ENCODE measurements around the gene CCDC183.
A peak's percentile ranks its signal among the peaks of the same experiment; 100 is the strongest.
"Not testable (repeated sequence)": the region's sequence is repeated elsewhere in the genome, so short reads cannot be mapped to it uniquely, and the experiment has no call there.

Gene CCDC183

DNA sequence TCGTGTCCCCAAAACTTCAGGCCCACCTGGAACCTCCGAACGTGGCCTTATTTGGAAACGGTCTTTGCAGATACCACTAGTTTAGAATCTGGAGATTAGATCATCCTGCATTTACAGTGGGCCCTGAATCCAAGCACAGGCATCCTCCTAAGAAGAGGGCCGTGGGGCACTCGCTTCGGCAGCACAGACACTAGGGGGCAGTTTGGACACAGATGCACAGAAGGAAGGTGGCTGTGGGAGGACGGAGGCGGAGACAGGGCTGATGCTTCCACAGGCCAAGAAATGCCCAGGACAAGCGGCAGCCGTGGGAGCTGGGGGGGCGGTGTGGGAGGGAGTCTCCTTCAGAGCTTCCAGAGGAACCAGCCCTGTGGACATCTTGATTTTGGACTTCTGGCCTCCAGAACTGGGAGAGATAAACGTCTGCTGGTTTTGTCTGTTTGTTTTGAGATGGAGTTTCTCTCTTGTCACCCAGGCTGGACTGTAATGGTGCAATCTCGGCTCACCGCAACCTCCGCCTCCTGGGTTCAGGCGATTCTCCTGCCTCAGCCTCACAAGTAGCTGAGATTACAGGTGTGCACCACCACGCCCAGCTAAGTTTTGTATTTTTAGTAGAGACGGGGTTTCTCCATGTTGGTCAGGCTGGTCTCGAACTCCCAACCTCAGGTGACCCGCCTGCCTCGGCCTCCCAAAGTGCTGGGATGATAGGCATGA, 35.1 kb upstream of the CCDC183 start:
- not testable (repeated sequence) for DNase-seq

DNA sequence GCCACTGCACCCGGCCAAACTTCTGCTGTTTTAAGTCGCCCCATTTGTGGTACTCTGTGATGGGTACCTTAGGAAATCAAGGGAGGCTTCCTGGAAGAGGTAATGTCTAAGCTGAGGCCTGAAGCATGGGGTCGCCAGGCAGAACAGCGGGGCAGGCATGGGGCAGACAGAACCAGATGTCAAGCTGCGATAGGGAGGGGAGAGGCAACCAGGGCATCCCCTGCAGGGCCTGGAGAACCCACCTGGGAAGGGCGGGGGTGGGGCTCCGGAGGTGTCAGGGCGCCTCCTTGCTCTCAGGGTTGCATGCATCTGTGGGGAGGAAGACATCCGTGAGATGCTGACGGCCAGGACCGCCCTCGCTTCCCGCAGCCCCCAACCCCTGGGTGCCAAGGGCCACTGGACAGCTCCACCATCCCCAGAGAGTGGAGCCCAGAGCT, 34.6 kb upstream of the CCDC183 start:
- no peak for DNase-seq

DNA sequence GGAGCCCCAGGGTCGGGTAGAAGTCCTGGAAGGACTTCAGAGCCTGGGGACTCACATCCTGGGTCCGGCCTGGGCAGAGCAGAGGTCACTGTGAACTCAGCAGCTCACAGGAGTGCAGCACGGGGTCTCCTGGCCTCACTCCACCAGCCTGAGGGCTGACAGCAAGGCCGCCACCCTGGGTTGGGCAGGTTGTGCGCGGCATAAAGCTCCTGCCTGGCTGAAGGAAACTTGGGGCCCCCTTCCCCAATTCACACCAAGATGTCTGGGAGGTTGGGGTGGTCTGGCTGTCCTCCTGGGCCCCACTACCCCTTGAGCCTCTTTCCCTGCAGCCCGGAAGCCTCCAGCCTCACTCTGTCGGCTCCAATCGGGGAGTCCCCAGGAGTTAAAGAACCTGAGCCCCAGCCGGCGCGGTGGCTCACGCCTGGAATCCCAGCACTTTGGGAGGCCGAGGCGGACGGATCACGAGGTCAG, 33.9 kb upstream of the CCDC183 start:
- no peak for DNase-seq

DNA sequence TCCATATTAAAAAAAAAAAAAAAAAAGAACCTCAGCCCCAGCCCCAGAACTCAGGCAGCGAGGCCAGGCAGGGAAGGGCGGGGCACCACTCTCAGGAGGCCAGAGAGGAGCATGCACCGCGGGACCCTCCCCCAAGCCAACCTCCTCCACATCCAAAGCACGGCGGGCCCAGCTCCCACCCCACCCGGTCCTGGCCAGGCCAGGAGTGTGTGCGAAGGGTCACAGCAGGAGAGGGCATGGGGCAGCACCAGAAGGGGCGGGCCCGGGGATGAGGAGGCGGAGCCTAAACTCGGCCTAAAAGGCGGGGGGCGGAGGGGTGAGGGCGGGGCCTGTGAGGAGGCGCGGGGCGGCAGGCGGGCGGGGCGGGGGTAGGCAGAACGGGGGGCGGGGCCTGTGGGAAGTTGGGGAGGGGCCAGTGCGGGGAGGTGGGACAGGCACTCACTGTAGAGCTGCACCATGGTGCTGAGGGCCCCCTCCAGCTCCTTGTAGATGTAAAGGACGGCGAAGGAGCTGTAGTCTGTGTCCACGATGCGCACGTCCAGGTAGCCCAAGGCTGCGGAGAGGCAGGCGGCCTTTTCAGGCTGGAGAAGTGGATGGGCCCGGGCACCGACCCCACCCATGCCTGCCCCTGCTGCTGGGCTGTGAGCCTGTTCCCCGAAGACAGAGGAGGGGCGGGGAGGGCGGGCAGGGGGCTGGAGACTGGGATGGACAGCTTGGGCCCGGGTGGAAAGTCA, 33.1 kb upstream of the CCDC183 start:
- DNase-seq: peak; percentile 43

DNA sequence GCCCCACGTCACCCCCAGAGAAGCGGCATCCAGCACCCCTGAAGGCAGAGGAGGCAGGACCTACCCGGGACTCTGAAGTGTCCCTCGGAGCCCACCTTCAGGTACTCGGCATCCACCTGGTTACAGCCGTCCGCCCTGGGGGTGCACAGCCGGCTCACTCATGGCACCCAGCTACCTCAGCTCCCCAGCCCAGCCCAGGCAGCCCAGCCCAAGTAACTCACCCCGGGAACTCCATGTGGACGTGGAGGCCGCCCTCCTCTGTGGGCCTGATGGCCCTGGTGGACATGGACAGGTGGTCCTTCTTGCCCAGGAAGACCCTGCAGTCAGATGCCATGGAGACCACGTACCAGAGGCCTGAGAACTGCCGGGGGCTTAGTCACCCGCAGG, 32.5 kb upstream of the CCDC183 start:
- DNase-seq: no peak

DNA sequence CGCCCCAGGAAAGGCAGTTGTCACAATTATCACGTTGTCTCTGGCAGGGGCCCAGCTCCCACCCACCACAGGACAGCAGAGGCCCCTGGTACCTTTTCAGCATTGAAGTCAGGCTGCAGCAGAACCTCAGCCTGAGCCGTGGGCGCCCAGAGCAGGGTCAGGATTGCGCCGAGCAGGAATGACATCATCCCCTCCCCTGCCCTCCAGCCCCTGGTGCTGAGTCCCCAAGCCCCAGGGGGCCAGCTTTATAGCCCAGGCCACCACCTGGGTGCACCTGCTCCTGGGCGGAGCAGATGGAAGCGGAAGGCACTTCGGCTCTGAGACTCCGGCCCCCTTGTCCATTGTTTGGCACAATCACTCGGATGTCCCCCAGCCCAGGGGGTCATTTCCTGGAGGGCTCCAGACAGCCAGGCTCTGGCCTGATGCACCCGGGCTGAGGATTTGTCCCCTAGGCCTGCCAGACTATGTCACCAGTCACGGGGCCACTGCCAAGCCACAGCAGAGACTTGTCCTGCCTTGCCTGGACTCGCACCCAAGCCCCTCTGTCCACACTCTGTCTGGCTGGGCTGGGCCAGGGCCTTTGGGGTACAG, 31.7 kb upstream of the CCDC183 start, which contains the start of gene LCN15:
Gene LCN15 (minus strand): TSS at position 218 of the 591 bp plus-strand sequence. CDS start 30 bp downstream, at position 188.
- no peak for DNase-seq

DNA sequence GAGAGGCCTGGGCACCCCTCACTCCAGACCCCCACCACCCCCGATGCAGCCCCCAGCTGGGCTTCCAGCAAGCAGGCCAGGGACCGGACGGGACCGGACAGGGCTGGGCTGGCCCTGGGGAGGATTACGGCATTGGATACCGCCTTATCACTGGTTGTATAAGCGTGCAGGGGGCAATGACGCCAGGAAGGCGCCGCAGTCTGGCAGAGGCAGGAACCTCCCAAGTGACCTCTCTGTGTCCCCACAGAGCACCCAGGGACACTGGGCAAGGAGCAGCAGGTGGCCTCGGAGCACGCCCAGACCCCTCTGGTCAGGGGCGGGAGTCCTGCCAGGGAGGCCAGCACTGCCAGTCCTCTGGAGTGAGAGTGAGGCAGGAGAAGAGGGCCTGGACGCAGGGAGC, 31.1 kb upstream of the CCDC183 start:
- DNase-seq: no peak

DNA sequence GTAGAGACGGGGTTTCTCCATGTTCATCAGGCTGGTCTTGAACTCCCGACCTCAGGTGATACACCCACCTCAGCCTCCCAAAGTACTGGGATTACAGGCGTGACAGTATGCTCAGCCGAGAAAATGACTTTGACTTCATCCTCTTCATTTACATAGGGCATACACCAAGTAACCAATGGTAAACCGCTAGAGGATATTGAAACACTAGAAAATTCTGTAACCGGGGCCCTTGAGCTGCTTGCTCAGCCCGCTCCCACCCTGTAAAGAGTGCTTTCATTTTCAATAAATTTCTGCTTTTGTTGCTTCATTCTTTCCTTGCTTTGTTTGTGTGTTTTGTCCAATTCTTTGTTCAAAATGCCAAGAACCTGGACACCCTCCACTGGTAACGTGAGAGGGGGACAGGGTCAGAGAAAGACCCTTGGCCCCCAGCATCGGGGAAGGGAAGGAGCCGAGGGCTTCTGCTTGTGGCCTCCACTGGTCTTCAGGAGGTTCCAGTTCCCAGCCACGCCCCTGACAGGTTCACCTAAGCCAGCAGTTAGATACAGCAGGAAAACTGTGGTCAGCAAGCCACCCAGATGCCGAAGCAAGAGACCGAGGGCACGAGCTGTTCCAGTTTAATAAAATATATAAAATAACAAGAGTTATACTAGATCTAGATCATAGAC, 30.3 kb upstream of the CCDC183 start:
- not testable (repeated sequence) for DNase-seq

DNA sequence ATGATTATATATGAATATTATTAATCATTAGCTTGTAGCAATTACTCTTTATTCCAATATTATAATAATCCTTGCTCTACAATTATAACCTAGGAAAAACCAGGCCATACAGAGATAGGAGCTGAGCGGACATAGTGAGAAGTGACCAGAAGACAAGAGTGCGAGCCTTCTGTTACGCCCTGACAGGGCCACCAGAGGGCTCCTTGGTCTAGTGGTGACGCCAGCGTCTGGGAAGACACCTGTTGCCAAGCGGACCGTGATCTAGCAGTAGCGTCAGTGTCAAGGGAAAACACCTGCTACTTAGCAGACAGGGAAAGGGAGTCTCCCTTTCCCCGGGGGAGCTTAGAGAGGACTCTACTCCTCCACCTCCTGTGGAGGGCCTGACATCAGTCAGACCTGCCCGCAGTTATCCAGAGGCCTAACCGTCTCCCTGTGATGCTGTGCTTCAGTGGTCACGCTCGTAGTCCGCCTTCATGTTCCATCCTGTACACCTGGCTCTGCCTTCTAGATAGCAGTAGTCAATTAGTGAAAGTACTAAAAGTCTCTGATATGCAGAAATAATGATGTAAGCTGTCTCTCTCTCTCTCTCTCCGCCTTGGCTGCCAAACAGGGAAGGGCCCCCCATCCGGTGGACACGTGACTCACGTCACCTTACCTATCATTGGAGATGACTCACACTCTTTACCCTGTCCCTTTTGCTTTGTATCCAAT, 29.6 kb upstream of the CCDC183 start:
- DNase-seq: peak; percentile 72

DNA sequence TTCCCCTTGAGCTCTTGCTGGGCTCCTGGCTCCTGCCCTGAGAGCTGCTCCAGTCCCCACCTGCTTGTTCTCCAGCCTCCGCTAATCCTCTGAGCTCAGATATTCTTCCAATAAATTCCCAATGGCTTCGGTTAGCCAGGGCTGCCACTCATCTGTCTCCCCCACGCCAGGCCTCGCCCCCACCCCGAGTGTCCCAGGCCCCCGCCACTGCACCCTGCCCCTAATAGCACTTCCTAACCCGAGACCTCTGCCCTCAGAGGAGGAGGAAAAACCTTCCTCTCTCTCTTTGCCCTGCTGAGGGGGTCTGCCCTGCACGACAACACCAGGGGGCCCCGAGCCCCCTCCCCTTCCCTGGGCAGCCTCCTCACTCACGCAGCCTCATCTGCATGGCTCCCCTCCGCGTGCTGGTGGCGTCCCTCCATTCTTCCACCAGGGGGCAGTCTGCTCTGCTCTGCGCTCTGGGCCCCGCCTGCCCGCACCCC, 26.4 kb upstream of the CCDC183 start:
- DNase-seq: peak; percentile 62

DNA sequence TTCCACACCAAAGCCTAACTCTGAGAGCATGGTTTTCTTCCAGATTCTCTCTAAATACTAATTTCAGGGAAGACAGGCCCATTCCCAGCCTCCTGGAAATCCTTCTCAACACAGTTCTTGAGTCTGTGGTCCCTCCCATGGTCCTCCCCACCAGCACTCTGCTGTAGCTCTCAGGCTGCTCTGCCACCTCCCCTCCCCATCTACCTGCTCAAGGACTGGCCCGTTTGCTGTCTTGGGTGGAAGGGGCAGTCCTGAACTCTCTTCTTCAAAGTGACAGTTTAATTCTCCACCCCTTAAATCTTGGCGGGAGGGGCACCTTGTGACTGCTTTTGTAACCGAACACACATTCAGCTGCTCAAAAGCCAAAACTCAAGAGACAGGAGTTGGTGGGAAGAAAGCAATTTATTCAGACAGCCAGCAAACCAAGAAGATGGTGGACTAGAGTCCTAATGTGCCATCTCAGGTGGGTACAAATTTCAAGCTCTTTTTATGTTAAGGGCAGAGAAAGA, 24.2 kb upstream of the CCDC183 start:
- no peak for DNase-seq

DNA sequence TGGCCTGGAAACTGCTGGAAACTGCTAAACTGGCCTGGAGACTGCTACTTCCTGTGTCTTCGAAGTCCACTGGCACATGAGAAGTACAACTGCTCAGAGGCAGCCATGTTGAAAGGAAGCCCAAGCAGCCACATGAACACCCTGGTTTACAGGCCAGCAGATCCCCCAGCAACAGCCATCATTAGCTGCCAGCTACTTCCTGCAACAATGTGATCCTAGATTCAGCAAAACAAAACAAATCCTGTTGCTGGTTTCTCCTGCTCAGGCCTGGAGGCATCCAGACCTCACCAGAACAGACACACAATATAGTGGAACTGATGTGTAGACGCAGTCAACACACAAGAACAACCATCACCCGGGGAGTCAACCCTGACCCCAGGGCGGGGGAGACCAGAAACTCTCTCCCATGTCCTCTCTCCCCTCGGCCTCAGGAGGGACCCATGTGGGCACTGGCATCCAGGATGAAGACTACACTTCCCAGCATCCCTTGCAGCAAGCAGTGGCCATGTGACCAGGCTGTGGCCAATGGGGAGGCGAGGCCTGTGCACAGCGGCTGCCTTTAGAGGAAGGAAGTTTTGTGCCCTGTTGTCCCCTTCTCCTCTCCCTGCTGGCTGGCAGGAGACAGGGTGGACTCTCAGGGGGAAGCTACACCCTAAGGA, 22.6 kb upstream of the CCDC183 start:
- peak; percentile 16 for DNase-seq

DNA sequence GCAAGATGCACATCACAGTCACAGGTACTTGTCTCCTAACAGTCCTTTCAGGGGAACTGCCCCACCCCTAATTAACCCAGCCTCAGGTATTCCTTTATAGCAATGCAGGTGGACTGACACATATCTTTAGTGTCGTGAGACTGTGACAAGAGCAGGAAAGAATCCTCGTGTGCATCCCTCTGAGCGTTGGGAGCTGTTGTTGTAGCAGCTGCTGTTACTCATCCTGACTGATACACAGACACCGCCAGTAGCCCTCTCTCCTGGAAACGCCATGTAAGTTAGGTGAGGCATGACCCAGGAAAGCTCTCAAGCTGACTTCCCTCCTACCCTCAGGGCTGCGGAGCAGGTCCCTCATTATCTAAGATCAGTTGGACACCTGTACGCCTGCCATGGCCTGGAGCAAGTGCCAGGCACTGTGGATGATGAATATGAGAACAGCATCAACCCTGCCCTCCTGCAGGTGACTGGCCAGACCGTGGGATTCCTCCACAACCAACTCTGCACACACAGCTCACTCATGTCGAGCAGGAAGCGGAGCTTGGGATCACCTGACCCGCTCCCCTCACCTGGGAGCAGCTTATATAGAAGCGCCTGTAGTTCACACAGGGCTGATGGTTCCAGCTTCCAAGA, 21.6 kb upstream of the CCDC183 start:
- DNase-seq: no peak

DNA sequence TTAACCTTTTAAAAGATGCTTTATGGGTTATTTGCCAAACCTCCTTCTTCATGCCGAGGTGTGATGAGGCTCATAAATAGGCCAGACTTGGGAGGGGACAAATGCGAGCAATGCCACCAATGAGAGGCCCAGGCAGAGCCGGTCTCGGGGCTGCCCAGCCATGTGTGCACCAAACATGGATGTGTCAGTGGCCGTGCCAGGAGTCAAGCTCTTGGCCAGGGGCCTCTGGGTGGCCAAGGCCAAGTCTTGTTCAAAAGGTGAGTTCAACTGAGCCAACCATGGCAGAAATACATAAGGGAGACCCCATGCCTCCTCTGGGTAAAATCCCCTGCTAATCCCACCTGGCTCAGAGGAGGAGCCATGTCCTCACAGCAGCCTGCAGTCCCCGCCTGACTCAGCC, 20.9 kb upstream of the CCDC183 start:
- DNase-seq: no peak

DNA sequence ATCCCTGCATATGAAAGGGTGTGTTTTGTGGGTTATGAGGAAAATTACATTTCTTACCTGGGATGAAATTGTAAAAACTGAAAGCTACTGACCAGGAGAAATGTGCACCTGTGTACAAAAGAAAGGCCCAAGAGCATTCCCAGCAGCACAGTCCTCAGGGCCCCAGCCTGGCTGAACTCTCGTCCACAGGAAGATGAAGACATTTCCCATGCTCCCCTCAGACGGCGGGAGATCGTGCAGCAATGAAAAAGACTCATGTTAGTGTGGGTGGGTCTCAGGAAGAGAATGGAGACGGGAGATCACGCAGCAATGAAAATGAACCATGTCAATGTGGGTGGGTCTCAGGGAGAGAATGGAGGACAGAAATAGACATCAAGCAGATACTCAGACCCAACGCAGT, 19.2 kb upstream of the CCDC183 start:
- DNase-seq: no peak

DNA sequence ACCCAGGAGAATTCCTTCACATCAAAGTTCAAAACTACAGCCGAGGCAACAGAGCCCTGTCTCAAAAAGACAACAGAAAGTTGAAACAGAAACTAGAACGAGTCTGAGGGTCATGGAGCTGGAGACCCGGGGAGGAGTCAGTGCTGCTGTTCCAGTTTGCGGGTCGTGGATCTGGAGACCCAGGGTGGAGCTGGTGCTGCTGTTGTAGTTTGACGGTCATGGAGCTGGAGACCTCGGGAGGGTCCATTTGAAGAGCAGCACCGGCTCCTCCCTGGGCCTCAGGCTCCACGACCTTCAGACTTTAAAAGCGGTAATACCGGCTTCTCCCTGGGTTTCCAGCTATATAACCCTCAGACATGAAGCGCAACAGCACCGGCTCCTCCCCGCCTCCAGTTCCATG, 18.8 kb upstream of the CCDC183 start:
- no peak for DNase-seq

DNA sequence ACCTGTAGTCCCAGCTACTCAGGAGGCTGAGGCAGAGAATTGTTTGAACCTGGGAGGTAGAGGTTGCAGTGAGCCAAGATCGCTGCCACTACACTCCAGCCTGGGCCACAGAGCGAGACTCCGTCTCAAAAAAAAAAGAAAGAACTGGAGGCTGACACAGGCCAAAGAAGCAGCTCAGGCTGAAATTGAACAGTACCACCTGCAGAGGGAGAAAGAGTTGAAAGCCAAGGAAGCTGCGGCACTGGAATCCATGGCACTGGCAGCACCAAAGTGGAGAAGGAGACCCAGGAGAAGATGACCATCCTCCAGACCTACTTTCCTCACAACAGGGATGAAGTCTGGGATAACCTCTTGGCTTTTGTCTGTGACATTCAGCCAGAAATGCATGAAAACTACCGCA, 16.3 kb upstream of the CCDC183 start:
- no peak for DNase-seq

DNA sequence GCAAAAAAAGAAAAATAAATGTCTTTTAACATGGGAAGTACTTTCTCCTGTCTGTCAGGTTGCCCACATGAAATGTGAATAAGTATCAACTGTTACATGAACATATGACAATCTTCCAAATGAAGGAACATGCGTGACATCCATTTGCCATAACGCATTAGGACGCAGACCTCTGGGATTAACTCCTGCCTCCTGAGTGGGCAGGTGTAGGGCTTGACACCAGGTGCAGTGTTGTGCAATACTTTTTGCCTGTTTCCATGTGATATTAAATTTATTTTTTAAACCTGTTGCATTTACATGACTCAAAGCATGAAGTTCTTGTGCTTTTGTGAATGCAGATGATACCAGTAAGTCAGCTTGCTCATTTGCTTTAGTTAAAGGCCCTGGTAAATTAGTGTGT, 13.7 kb upstream of the CCDC183 start:
- no peak for DNase-seq

DNA sequence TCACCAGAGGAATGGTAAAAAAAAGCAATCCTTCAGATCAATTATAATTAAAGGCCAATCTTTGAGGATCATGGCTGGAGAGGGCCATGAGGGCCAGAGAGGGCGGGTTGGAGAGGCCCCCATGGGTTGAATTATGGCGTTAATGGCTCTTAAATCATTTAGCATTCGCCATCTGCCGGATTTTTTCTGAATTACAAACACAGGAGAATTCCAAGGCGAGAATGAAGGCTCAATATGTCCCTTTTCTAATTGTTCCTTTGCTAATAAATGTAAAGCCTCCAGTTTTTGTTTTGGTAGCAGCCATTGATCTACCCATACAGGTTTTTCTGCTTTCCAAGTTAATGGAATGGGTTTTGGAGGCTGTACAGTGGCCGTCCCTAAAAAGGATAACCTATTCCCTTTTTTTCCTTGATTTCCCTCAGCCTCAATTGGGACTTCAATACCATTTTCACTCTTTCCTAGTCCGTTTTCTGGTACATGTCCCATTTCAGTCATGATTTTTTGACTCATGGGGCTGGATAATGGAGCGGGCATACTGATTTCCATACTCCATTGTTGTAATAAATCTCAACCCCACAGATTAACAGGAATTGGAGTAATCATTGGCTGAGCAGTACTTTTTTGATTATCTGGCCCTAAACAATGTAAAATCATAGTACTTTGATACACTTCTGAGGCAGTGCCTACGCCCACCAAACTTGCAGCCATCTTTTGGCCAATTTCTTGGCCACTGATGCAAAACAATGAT, 11.7 kb upstream of the CCDC183 start:
- DNase-seq: peak; percentile 51

DNA sequence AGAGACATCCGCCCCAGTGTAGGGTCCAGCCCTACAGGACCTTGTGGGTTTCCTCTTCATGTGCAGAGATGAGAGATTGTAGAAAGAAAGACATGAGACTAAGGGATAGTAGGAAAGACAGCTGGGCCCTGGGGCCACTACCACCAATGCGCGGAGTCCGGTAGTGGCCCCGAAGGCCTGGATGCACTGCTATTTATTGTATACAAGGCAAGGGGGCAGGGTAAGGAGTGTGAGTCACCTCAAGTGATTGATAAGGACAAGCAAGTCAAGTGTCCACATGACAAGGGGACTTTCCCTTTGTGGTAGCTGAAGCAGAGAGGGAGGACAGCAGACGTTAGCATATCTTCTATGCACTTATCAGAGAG, 11.2 kb upstream of the CCDC183 start:
- peak; percentile 66 for DNase-seq

Measured in CD4-positive, alpha-beta T cell treated with Interleukin-17A for 1 hour (primary cell).